HCT116 (cell line): Measurements from ENCODE around the gene CCL17. TPM values are rescaled to one million over a fixed set of nuclear protein-coding genes. Genes with fewer than 3 reads are reported as not detected.

ENCODE experiments used
- ATAC-seq: fragments of 200-7000 bp; cut with Tn5 transposase; 2 replicates; pipeline ENCODE4 v1.9.1; 2020; ENCODE audit warnings: mild to moderate bottlenecking, moderate library complexity
- BruUV-seq: library from RNA; stranded (reverse); fragments of 400-500 nt; replicated peaks from 2 replicates; lab custom pipeline; 2021; lab: Mats Ljungman, UMichigan
- CTCF ChIA-PET: fragments of 300-600 bp; sonication (Branson Sonifier 250); formaldehyde crosslinking; loops from one replicate; lab custom pipeline; 2021; ENCODE audit warnings: antibody characterized with exemption; lab: Charles Lee
- POLR2A ChIA-PET: fragments of 300-600, 350-600 bp; sonication (Branson Sonifier 250); formaldehyde crosslinking; loops from one replicate; lab custom pipeline; 2021; ENCODE audit warnings: antibody characterized with exemption; lab: Charles Lee
- RAD21 ChIA-PET, 2 experiments: fragments of 300-600 bp; sonication (Branson Sonifier 250); formaldehyde crosslinking; loops; one replicate each; lab custom pipeline; 2023; ENCODE audit warnings: low total read pairs in 2 of 2; ENCODE audit not compliant: uncharacterized antibody in 2 of 2, unreplicated experiment in 2 of 2, low non-redundant PET in 1 of 2; lab: Charles Lee
- DNase-seq: peaks from one replicate; pipeline ENCODE4 v3.0.0-alpha.2; 2010; ENCODE audit warnings: low read depth, low spot score
- H2AFZ ChIP-seq: fragments of 200-600 bp; shearing (Covaris generic), sonication (generic); 2 replicates; pipeline ENCODE4 v1.6.1; 2017; ENCODE audit warnings: low read depth, mixed run types, mixed read lengths, antibody characterized with exemption, low read length; ENCODE audit not compliant: poor library complexity, severe bottlenecking
- H3K27ac ChIP-seq: 2 replicates; pipeline ENCODE4 v1.5.1; 2012; ENCODE audit warnings: low read depth, low read length
- H3K27me3 ChIP-seq: fragments of 200-600 bp; sonication (generic); 2 replicates; pipeline ENCODE4 v1.6.1; 2016; ENCODE audit warnings: mixed run types, low read length, mixed read lengths; ENCODE audit not compliant: insufficient read depth
- H3K36me3 ChIP-seq, 2 experiments: fragments of 200-500 bp in 1 of 2; fragments of 200-600 bp in 1 of 2; sonication (Bioruptor generic) in 1 of 2; sonication (generic) in 1 of 2; 2 replicates each; pipeline versions ENCODE4 v1.5.1 to v1.6.1; 2014 to 2016; ENCODE audit warnings: low read length in 2 of 2, inconsistent platforms in 1 of 2, mixed read lengths in 1 of 2, mixed run types in 1 of 2; ENCODE audit not compliant: insufficient read depth in 2 of 2, control insufficient read depth in 1 of 2
- H3K4me1 ChIP-seq, 2 experiments: fragments of 200-600 bp in 1 of 2; sonication (generic) in 1 of 2; 2 replicates each; pipeline versions ENCODE4 v1.5.1 to v1.6.1; 2012 to 2017; ENCODE audit warnings: low read length in 2 of 2, inconsistent platforms in 1 of 2, mild to moderate bottlenecking in 1 of 2, mixed read lengths in 1 of 2, mixed run types in 1 of 2, moderate library complexity in 1 of 2; ENCODE audit not compliant: insufficient read depth in 2 of 2, control insufficient read depth in 1 of 2
- H3K4me2 ChIP-seq: fragments of 200-600 bp; sonication (generic); 2 replicates; pipeline ENCODE4 v1.6.1; 2017; ENCODE audit warnings: mixed run types, low read length, mixed read lengths
- H3K4me3 ChIP-seq, 2 experiments: fragments of 200-600 bp in 1 of 2; sonication (generic) in 1 of 2; replicated peaks in 1 of 2; 2 replicates each; pipeline ENCODE4 v1.5.1; 2011 to 2016; ENCODE audit warnings: low read length in 2 of 2, control low read depth in 1 of 2, low read depth in 1 of 2, mild to moderate bottlenecking in 1 of 2, mixed read lengths in 1 of 2, mixed run types in 1 of 2
- H3K79me2 ChIP-seq: fragments of 200-600 bp; sonication (generic); 2 replicates; pipeline ENCODE4 v1.6.1; 2017; ENCODE audit warnings: mild to moderate bottlenecking, mixed run types, low read length, moderate library complexity, mixed read lengths; ENCODE audit not compliant: insufficient read depth
- H3K9ac ChIP-seq: fragments of 200-600 bp; sonication (generic); 2 replicates; pipeline ENCODE4 v1.6.1; 2016; ENCODE audit warnings: low read length, mixed read lengths
- H3K9me2 ChIP-seq: fragments of 200-600 bp; sonication (generic), shearing (Covaris generic); 2 replicates; pipeline ENCODE4 v1.6.1; 2017; ENCODE audit warnings: mixed run types, mild to moderate bottlenecking, moderate library complexity; ENCODE audit not compliant: insufficient read depth
- H3K9me3 ChIP-seq, 2 experiments: fragments of 200-500 bp in 1 of 2; fragments of 200-600 bp in 1 of 2; sonication (Bioruptor generic) in 1 of 2; sonication (generic) in 1 of 2; 2 replicates each; pipeline ENCODE4 v1.6.1; 2014 to 2017; ENCODE audit warnings: low read length in 2 of 2, mixed read lengths in 2 of 2, inconsistent platforms in 1 of 2, low read depth in 1 of 2, mild to moderate bottlenecking in 1 of 2, mixed run types in 1 of 2, moderate library complexity in 1 of 2; ENCODE audit not compliant: control insufficient read depth in 1 of 2, insufficient read depth in 1 of 2
- H4K20me1 ChIP-seq: fragments of 200-600 bp; sonication (generic), shearing (Covaris generic); 2 replicates; pipeline ENCODE4 v1.6.1; 2017; ENCODE audit warnings: mixed run types, mild to moderate bottlenecking, moderate library complexity; ENCODE audit not compliant: insufficient read depth
- CBX3 ChIP-seq: IDR thresholded peaks from 2 replicates; pipeline ENCODE4 v1.6.1; 2012; ENCODE audit warnings: low read depth
- EGR1 ChIP-seq: IDR thresholded peaks from 2 replicates; pipeline ENCODE4 v1.6.1; 2012; ENCODE audit warnings: low read depth
- ELF1 ChIP-seq: IDR thresholded peaks from 2 replicates; pipeline ENCODE4 v1.6.1; 2012; ENCODE audit warnings: low read depth, borderline replicate concordance
- EZH2 ChIP-seq: fragments of 200-600 bp; sonication (generic); IDR thresholded peaks from 2 replicates; pipeline ENCODE4 v1.6.1; 2017; ENCODE audit warnings: antibody characterized with exemption, mixed run types
- FOSL1 ChIP-seq: IDR thresholded peaks from 2 replicates; pipeline ENCODE4 v1.6.1; 2012; ENCODE audit warnings: low read depth
- POLR2AphosphoS5 ChIP-seq: IDR thresholded peaks from 2 replicates; pipeline ENCODE4 v1.6.1; 2011; ENCODE audit warnings: mild to moderate bottlenecking, low read depth, low read length, moderate library complexity
- RAD21 ChIP-seq: IDR thresholded peaks from 2 replicates; pipeline ENCODE4 v1.6.1; 2012; ENCODE audit warnings: low read depth, mild to moderate bottlenecking
- ZFX ChIP-seq: fragments of 450-650 bp; IDR thresholded peaks from 2 replicates; pipeline ENCODE4 v1.6.1; 2017
- ZNF274 ChIP-seq: fragments of 200-500 bp; sonication (Bioruptor generic); IDR thresholded peaks from 2 replicates; pipeline ENCODE4 v1.6.1; 2014; ENCODE audit warnings: mild to moderate bottlenecking, low read depth, low read length, inconsistent platforms
- intact Hi-C: fragments of 100-400 bp; cut with micrococcal nuclease; formaldehyde crosslinking; loops from 2 replicates; pipeline ENCODE4 v1.10.0; 2022
- total RNA-seq: library from RNA; stranded (reverse); gene quantifications from one replicate; pipeline ENCODE4 v1.2.1, GENCODE V29; 2021; ENCODE audit not compliant: unreplicated experiment
- TF ChIP-seq, protein P1 (sequence below): IDR thresholded peaks from 2 replicates; pipeline ENCODE4 v1.6.1; 2012
- TF ChIP-seq, protein P2 (sequence below): IDR thresholded peaks from 2 replicates; pipeline ENCODE4 v1.6.1; 2012; ENCODE audit warnings: low read depth

Gene CCL17
- total RNA-seq, 1 experiment from 2014 or later = not detected

DNA sequence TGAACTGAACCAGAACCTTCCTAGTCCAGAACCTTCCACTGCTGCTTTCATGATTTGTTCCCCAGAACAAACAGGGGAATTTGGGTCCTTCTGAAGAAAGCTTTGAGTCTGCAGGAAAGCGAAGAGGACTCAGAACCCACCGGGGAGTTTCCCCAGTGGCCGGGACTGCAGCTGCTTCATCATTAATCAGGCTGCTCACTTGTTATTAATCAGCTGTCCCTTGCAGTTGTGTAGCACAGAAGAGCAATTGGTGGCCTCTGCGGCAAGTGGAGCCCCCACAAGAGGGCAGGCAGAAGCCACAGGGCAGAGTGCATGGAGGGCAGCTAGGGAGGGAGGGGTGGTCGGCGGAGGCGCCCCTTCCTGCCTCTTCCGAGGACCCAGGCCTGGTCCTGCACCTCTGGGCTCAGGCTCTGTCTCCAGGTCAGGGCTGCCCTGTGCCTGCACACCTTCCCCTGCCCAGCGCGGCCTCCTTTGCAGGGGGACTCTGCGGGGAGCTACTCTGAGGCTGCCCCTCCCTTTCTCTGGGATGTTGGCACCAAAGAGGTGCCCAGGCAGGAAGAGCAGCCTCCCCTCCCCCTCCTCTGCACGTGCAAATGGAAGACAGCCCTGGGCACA is 6.9 kb downstream of the CCL17 start (continued):
- no peak for TF ChIP-seq EGR1
- TF ChIP-seq ELF1 = no peak
- no peak for TF ChIP-seq ZFX
- no peak for TF ChIP-seq RAD21
- no peak for TF ChIP-seq POLR2AphosphoS5
- TF ChIP-seq FOSL1 = no peak
- TF ChIP-seq CBX3 = no peak
- TF ChIP-seq EZH2 = no peak
- TF ChIP-seq, all 23 proteins: peak for 0

DNA sequence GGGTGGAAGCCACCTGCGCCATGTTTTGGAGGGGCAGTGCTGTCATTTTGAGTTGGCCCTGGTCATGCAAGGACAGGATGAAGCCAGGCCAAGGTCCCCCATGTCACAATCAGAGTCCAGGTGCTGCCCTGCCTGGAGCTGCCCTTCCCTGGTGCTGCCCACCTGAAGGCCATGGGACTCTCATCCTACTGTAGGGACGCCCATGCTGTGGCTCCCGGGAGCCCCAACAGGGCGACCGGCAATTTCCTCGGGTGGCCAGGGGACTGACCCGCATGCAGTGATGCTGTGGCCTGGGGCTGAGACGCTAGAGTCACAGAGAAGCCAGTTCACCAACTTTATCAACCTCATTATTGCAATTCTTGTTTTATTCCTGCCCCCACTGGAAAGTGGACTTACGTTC is 8.0 kb downstream of the CCL17 start:
- H3K79me2 ChIP-seq = no peaks in the 10 kb centered on the region
- no peaks in the 10 kb centered on the region for H3K36me3 ChIP-seq
- H3K9me2 ChIP-seq = no peaks in the 10 kb centered on the region
- H3K4me2 ChIP-seq = no peak overlapping the region
- H3K9me3 ChIP-seq = no peaks in the 10 kb centered on the region
- H3K9ac ChIP-seq = no peak overlapping the region
- H3K4me3 ChIP-seq = no peak overlapping the region
- TF ChIP-seq ZNF274 = no peak
- TF ChIP-seq, protein P1, sequence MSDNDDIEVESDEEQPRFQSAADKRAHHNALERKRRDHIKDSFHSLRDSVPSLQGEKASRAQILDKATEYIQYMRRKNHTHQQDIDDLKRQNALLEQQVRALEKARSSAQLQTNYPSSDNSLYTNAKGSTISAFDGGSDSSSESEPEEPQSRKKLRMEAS = no peak
- TF ChIP-seq, protein P2, sequence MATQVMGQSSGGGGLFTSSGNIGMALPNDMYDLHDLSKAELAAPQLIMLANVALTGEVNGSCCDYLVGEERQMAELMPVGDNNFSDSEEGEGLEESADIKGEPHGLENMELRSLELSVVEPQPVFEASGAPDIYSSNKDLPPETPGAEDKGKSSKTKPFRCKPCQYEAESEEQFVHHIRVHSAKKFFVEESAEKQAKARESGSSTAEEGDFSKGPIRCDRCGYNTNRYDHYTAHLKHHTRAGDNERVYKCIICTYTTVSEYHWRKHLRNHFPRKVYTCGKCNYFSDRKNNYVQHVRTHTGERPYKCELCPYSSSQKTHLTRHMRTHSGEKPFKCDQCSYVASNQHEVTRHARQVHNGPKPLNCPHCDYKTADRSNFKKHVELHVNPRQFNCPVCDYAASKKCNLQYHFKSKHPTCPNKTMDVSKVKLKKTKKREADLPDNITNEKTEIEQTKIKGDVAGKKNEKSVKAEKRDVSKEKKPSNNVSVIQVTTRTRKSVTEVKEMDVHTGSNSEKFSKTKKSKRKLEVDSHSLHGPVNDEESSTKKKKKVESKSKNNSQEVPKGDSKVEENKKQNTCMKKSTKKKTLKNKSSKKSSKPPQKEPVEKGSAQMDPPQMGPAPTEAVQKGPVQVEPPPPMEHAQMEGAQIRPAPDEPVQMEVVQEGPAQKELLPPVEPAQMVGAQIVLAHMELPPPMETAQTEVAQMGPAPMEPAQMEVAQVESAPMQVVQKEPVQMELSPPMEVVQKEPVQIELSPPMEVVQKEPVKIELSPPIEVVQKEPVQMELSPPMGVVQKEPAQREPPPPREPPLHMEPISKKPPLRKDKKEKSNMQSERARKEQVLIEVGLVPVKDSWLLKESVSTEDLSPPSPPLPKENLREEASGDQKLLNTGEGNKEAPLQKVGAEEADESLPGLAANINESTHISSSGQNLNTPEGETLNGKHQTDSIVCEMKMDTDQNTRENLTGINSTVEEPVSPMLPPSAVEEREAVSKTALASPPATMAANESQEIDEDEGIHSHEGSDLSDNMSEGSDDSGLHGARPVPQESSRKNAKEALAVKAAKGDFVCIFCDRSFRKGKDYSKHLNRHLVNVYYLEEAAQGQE = no peak
- no peak for TF ChIP-seq EZH2
- TF ChIP-seq, all 23 proteins: peak for 0
- POLR2A ChIA-PET = no interaction called here
- no peak overlapping the region for H2AFZ ChIP-seq
- DNase-seq (no peak), ATAC-seq (no peak)
- H3K27ac ChIP-seq = no peak overlapping the region
- no TSS peak for BruUV-seq
- RAD21 ChIA-PET = no interaction called here
- CTCF ChIA-PET = no interaction called here
- intact Hi-C loops = no loop called here
- peaks cover 3 to 11% of the 10 kb centered on the region in 2 experiments; a peak in 2 of 4 replicates for H3K4me1 ChIP-seq
- H3K27me3 ChIP-seq = no peaks in the 10 kb centered on the region
- H4K20me1 ChIP-seq = no peaks in the 10 kb centered on the region
